Measurements from ENCODE around the gene CCDC126.
A peak's percentile ranks its signal among the peaks of the same experiment; 100 is the strongest.
"Not testable (repeated sequence)": the region's sequence is repeated elsewhere in the genome, so short reads cannot be mapped to it uniquely, and the experiment has no call there.

CCDC126 gene, protein sequence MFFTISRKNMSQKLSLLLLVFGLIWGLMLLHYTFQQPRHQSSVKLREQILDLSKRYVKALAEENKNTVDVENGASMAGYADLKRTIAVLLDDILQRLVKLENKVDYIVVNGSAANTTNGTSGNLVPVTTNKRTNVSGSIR

DNA sequence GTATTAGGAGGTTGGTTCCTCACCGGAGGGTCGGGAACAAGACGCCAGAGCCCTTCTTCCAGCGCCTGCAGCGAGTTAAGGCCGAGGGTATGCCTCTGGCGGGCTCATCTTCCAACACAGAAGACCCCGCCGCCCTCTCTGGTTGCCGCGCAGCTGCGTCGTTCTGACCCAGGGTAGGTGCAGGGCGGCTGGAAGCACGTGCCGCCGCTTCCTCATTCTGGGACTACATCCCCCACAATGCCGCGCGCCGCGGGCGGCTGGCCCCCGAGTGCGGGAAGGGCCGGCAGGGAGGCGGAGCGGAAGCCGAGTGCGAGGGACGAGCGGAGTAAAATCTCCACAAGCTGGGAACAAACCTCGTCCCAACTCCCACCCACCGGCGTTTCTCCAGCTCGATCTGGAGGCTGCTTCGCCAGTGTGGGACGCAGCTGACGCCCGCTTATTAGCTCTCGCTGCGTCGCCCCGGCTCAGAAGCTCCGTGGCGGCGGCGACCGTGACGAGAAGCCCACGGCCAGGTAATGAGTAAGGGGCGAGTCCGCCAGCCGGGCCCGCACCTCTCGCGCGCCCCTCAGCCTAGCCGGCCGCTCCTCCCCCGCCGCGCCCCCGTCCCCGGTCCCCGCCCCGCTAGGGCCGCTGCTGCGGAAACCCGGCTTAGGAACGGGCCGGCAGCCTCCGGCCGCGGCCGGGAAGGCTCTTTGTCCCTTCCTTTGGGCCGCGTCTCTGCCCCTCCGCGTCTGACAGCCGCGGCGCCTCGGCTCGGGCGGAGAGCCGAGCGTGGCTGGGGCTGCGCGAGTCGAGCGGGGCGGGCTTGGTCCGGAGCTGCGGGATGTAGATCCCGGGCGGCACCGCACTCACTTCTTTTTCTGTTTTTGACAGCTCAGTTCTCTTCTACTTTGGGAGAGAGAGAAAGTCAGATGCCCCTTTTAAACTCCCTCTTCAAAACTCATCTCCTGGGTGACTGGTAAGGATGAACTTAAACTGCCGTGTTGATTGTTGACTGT is at the start of gene CCDC126:
CCDC126 (plus strand) TSS at position 289 of the 998 bp plus-strand sequence. CDS start 13,934 bp downstream, outside the sequence.
- DNase-seq = peak; percentile 90

DNA sequence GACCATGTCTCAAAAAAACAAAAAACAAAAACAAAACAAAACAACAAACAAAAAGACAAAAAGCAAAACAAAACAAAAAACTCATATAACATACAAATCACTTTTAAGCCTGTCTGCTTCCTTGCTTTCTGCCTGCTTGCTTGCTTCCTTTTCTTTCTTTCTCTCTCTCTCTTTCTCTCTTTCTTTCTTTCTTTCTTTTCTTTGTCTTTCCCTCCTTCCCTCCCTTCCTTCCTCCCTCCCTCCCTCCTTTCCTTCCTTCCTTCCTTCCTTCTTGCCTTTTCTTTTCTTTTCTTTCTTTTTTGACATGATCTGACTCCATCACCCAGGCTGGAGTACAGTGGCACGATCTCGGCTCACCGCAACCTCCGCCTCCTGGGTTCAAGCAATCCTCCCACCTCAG is 49.5 kb upstream of the CCDC126 start:
- no peak for DNase-seq

DNA sequence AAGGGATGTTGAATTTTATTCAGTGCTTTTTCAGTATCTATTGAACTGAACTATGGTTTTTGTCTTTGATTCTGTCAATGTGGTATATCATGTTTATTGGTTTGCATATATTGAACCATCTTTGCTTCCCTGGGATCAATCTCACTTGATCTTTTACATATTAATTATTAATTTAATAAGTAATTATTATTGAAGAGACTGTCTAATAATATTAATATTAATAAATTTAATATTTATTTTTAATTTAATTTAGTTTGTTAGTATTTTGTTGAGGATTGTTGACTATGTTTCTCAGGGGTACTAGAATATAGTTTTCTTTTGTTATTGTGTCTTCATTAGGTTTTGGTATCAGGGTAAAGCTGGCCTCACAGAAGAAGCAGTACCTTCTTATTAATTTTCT is 38.9 kb upstream of the CCDC126 start:
- DNase-seq = no peak

DNA sequence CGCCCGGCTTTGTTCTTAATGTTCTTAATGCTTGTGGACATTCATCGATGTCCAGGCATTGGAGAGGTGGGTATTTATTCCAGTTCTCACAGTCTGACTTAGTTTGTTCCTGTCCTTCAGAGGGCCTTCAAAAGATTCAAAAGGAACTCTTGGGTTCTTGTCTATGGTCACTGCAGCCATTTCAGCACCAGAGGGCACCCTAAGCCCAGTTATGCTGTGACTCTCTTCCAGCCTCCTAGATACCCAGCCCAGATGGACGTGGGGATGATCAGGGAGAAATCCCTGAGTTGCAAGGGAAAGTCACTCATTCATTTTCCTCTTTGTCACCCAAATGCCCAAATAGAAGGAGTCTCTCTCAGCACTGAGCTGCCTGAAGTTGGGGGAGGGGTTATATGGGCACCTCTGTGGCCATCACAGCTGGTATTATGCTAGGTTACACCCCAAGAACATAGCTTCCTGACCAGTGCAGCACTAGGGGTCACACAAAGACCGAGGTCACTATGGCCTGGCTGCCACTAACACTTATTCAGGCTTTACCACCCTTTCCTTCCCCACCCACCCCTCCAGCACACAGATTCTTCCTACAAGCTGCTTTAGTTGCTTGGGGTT is 26.5 kb upstream of the CCDC126 start:
- peak; percentile 76 for DNase-seq

DNA sequence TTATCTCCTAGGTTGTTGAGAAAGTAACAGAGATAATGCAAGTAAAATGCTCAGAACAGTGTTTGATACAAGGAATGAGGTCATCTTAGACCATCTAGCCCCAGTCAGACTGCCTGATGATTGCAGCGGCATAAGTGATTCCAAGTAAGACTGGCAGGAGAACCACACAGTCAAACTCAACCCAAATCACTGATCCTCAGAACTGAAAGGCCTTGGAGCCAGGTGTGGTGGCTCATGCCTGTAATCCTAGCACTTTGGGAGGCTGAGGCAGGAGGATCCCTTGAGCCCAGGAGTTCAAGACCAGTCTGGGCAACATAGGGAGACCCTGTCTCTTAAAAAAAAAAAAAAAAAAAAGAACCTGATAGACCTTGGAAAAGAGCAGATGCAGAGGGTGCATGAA is 15.2 kb upstream of the CCDC126 start:
- not testable (repeated sequence) for DNase-seq

DNA sequence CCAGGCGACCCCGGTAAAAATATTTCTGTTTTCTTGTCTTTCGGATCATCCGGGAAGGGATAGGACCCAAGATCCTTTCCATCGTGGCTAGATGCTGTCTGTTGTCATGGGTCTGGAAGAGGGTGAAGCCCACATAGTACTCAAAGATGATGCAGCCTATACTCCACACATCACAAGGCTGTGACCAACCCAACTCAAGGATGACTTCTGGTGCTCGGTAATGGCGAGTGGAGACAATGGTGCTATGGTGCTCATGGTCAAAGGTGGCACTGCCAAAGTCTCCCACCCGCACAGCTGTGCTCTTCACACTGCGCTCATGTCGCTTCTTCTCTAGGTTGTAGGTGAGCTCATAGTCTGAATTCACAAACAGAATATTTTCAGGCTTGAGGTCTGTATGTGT is 11.9 kb upstream of the CCDC126 start:
- DNase-seq = not testable (repeated sequence)

DNA sequence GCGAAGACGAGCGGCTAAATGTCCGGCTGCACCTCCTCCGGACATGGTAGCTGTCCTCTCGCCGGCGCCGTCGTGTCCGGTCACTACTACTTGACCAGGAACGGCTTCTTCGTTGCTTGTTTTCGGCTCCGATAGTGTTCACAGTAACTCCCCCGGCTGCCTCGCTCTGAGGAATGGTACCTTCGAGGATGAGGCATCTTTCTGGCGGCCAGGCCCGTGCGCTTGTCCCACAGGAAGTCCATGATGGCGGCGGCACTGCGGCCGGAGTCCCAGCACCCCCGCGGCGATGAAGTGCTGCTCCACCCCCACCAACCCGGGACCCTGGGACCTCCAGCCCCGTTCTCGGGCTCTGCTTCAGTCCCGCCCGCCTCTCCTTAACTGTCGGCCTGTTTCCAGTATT is 11.0 kb upstream of the CCDC126 start:
- DNase-seq = no peak

DNA sequence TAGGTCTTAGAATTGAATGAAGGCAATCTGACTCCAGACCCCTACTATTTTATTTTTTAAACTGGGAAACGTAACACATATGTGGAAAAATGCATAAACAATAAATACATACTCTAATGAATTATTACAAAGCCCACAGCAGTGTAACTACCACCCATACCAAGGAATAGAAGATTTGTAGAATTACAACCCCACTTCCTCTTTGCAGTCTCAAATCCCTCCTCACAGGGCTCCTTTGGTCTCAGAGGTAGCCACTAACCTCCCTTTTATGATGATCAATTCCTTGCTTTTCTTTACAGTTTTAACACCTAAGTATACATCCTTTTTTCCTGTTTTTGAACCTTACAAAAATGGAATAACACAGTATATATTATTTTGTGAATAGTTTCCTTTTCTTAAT is 6.7 kb upstream of the CCDC126 start:
- DNase-seq = no peak

DNA sequence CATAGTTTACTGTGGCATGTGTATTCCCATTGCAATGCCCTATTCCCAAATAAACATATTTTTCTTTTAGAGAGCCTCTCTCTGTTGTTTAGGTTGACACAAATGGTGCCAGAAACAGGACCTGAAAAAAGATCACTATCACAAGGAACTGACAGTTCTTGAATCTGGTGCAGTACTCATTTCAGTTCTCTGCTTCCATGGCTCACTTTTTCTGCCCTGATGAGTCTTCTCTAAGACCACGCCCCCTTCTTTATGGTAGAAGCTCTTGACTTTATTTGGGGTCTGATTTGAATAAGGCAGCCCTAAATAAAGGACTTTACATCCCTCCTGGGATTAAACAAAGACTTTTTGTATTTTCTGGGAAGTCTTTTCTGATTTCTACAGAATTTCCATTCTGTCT is 3.5 kb upstream of the CCDC126 start:
- DNase-seq = peak; percentile 42

DNA sequence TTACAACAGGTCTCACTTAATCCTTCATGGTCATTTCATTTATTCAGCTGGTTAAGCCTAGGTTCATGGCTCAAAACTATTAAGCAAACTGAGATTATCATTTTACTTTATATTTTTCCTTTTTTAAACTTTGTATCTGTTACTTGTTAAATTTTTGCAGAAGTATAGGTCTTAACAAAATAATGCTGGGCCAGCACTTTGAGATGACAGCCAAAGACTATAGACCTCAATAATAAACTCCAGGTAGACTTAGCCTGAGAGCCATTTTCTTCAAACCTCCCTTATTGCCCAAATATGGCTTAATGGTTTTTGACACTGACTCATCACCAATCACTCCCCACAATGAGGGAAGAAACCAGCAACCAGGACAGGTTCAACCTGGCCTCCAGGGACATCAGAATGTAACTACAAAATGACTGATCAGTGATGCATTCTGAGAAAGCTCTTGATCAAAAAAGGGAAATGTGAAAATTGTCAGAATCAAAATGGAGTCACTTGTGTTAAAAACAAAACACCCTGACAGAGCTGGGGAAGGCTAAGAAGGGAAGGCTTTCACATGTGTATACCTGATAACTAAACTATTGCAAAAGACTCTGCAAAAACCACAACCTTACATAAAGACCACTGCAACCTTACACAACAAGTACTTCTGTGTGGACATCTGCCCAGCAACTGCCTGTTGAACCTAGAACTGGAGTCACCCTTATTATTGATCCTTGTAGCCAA is 2.1 kb upstream of the CCDC126 start:
- peak; percentile 68 for DNase-seq

DNA sequence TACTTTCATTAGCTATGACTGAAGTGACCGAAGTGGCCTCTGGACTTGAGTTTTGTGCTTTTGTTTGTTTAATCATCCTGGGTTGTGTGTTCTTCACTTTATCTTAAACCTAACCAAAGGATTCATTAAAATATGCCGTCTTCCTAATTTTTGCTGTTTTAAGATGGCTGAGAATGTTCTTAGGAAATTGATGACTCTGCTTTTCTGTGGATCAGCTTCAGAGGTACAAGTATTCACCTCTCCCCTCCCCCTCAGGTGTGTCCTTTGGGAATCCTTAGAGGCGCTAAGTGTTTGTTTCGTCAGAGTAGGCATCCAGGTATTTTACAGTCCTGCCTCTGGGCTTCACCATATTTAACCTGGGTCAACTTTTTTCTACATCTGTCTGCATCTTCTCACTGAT is 1.1 kb downstream of the CCDC126 start:
- DNase-seq = no peak

DNA sequence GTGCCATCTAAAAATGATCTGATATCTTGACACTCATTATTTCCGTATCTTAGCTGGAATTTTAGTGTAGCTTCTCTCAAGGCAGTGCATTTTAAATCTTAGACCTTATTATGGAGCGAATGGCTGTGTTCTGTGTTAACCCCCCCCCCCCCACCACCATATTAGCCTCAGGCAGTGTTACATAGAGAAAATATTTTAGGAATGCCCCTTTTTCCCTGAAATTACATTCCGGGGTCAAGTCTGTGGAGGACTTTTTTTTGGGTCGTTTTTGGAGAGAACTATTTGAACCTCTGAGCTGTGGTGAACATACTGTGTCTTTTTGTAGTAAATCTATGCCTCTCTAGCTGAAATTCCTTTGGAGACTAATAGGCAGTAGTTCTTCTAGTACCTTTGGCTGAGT is 3.1 kb downstream of the CCDC126 start:
- DNase-seq = no peak

DNA sequence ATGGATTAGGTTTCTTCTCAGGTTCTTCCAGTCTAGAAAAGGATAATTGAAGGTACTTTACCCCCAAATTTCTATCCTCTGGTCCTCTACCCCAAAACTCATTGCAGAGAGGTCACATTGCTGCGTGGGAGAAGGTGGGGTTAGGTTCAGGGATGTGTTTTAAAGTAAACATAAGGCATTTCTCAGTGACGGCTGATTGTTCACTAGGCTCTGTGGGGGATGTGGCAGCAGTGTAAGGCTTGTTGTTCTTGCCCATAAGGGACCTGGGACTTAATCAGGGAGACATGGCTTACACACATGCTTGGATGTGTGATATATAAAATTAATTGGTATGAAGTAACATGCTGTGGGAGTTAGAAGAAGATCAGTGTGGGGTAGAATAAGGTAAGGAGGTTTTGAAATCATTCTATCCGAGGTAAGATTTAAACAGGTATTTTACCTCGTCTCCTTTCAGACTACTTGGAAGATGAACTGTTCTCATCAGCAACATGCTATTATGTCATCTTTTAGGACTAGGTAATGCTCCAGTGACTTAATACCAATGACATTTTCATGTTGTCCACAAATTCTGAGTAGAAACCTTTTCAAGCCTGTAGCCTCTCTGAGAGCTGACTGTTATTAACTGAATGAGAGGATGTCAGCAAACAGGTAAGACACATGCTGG is 6.6 kb downstream of the CCDC126 start:
- DNase-seq = no peak

DNA sequence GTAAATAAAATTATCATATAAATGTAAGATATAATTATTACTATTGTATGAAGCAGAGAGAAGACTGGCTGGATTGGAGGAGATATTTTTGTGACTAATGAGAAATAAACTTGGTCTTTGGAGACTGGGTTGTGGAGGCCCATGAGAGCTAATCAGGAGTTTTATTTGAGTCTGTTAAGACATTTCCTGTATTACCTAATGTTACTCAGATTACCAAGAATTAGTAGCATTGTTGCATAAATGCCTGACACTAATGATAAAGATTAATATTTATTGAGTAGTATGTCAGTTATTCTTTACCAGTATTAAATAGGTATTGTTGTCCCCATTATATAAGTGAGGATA is 7.1 kb downstream of the CCDC126 start:
- no peak for DNase-seq

DNA sequence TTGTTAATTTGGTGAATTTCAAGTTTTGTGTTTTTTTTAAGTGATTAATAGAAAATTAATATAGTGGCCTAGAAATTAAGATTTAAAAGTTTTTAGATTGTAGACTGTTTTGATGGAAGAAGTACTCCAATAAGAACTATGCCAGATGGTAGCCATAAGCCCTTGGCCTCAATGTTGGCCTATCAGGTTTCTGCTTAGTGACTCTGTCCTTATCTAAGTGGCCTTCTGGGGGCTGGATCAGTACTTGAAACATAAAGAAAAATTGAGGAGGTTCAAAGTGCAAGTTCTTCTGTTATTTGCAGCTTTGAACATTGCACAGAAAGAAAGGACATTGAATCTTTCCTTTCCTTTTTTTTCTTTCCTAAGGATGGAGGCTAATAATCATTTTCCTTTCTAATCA is 9.9 kb downstream of the CCDC126 start:
- no peak for DNase-seq

DNA sequence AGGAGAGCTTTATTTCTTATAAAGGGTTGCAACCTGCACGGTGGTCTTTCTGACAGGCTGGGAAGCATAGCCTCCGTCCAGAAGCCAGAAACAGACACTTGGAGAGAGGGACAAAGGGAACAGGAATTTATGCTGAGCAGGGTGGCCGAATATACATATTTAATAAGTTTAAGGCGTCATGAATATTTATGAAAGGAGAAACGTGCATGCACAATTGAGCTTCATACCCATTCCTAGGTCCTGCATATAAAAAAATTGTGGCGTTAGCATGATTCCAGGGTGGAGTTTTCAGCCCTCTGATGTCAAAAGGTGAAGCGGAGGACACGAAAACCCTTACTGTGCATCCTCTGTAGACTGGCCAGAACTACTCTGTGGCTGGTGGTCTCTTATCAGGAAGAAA is 10.7 kb downstream of the CCDC126 start:
- no peak for DNase-seq

DNA sequence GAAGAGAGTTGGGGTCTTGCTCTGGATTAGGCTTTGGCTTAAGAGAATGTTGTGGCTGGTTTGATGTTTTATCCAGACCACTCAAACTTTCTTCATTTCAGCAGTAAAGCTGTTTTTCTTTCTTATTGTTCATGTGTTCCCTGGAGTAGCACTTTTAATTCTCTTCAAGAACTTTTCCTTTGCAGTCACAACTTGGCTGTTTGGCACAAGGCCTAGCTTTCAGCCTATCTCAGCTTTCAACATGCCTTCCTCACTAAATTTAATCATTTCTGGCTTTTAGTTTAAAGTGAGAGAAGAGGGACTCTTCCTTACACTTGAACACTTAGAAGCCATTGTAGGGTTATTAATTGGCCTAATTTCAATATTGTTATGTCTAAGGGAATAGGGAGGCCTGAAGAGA is 18.1 kb downstream of the CCDC126 start:
- no peak for DNase-seq

DNA sequence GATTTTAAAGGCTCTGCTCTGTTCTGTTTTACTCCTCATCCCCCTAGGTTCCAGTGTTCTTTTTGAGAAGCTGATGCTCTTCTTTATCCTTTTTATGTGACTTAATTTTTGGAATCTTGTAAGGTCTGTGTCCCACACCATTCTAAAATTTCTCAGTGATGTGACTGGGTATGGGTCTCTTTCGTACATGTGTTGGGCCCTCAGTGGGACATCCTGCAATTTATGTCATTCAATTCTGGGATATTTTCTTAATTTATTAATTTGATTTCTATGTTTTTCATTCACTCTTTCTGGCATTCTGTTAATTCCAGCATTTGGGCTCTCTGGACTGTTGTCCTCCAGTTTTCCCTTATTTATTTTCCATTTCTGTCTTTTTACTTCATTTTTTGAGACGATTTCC is 19.4 kb downstream of the CCDC126 start:
- no peak for DNase-seq

DNA sequence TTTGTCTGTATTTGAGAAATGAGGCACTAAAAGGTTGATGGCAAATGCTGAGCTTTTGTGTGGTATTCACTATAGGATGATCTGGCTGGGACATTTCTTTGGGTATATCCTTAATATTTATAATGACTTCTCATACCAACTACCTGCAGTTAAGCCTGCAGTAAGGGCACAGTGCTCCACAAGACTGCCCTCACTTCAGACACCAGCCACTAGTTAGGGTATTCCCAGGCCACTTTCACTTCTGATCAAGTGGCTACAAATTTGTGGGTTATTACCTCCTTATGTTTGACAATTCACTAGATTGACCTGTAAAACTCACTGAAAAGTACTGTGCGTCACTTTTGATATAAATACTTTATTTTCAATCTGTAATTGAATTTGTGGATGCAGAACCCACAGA is 20.3 kb downstream of the CCDC126 start:
- no peak for DNase-seq

DNA sequence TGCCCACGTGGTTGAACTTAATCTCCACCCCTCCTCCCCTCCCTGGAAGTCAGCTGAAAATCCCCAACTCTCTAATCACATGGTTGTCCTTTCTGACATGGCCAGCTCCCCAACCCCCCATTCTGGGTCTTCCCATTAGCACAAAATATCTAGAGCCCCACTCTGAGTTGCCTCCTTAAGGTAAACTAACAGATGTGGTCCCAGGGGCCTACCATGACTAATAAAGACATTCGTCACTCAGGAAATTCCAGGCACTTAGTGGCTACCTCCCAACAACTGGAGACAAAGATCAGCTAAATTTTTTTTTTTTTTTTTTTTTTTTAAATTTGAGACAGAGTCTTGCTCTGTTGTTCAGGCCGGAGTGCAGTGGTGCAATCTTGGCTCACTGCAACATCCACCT is 21.1 kb downstream of the CCDC126 start:
- no peak for DNase-seq

DNA sequence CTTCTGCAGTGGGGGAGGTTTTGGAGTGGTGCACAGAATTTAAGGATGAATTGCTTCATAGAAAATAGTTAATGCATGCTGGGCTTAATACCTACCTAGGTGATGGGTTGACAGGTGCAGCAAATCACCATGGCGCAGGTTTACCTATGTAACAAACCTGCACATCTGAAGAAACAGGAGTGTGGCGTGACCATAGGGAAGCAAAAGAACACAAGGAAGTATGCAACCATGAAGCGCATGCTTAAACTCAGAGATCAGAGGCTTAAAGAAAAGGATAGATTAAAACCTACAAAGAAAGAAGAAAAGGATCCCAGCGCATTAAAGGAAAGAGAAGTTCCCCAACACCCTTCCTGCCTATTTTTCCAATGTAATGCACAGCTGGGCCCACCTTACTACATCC is 22.0 kb downstream of the CCDC126 start:
- DNase-seq = no peak

DNA sequence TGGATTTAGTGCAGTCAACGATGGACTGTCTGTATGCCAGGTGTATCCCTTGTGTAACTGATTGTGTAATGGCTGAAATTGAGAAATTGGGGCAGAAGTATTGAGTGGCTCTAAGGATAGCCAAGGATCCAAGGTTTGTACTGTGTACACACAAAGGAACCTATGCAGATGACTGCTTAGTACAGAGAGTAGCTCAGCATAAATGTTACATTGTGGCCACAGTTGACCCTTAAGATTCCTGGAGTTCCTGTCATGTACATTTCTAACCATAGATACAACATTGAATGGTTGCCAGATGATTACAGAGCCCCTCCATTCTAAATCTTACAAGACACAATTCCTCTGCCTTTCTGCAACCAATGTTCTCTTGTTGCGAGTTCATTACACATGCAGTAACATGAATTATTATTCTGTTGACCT is 25.3 kb downstream of the CCDC126 start:
- no peak for DNase-seq

DNA sequence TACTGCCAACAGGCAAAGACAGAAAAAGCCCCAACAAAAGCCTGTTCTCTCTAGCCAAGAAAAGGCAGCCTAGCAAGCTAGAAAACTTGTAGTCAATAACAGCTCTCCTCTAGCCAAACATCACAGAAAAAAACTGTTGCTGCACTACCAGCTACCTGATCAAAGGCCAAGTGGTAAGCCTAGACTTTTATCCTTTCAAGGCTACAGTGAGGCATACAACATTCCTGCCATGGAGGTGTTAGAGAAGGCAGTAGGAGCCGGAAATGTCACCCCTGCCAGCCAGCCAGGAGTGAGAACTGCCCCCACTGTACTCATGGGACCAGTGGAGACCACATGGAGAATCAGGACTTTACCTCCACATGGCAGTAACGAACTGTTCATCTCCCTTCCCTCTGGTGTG is 31.2 kb downstream of the CCDC126 start:
- DNase-seq = no peak
